NT2/D1 (cell line): ENCODE measurements around the gene PLAC1.

Experiments used
- YY1 ChIP-seq: IDR thresholded peaks from 2 replicates; pipeline ENCODE4 v1.6.1; 2011; ENCODE audit not compliant: insufficient read length, insufficient read depth
- ZNF274 ChIP-seq: IDR thresholded peaks from 2 replicates; pipeline ENCODE4 v1.6.1; 2011; ENCODE audit warnings: mild to moderate bottlenecking, low read depth, low read length

GRCh38 chrX:134636851-134637250, 21.4 kb downstream of the PLAC1 start:
- TF ChIP-seq YY1: no peak
- TF ChIP-seq ZNF274: no peak
